Ectodermal cell (in vitro differentiated cells): ENCODE data around the gene ECHS1.

Experiments
- H3K27ac ChIP-seq: 2 replicates; pipeline ENCODE4 v1.7.0; 2013; ENCODE audit warnings: mild to moderate bottlenecking, low read depth, low read length; ENCODE audit not compliant: insufficient read depth, poor library complexity, severe bottlenecking
- H3K27me3 ChIP-seq: 2 replicates; pipeline ENCODE4 v1.7.0; 2013; ENCODE audit warnings: mild to moderate bottlenecking, low read length; ENCODE audit not compliant: insufficient read depth, control insufficient read depth, poor library complexity, severe bottlenecking
- H3K36me3 ChIP-seq: one replicate; pipeline ENCODE4 v1.7.0; 2013; ENCODE audit warnings: low read length; ENCODE audit not compliant: control insufficient read depth, insufficient read depth
- H3K4me1 ChIP-seq: one replicate; pipeline ENCODE4 v1.7.0; 2013; ENCODE audit warnings: low read length; ENCODE audit not compliant: control insufficient read depth, insufficient read depth
- H3K4me3 ChIP-seq: 2 replicates; pipeline ENCODE4 v1.7.0; 2013; ENCODE audit warnings: low read depth, low read length, control low read depth; ENCODE audit not compliant: insufficient read depth
- H3K9me3 ChIP-seq: 2 replicates; pipeline ENCODE4 v1.7.0; 2013; ENCODE audit warnings: mild to moderate bottlenecking, low read length, moderate library complexity; ENCODE audit not compliant: control insufficient read depth
- WGBS, 2 experiments: methylation state at CpG; one replicate each; pipeline ENCODE4 v1.1.7; 2013; ENCODE audit warnings: missing lambda C conversion rate in 2 of 2; 5-methylcytosine and 5-hydroxymethylcytosine counted together

ECHS1 gene

GRCh38 chr10:133399123-133399601 is 26.0 kb upstream of the ECHS1 start:
- Histone ChIP-seq H3K27me3 (no peaks in the 10 kb centered on the region), H3K27ac (no peak overlapping the region), H3K9me3 (no peaks in the 10 kb centered on the region), H3K36me3 (peaks cover 41% of the 10 kb centered on the region), H3K4me3 (no peak overlapping the region), H3K4me1 (no peaks in the 10 kb centered on the region)
- 94 to 96% methylated on average over 19 of the region's 19 CpGs for WGBS, 2 experiments

- H3K4me3 ChIP-seq: no peak overlapping the region
- peaks cover 3% of the 10 kb centered on the region for H3K4me1 ChIP-seq
- 94 to 96% methylated on average over 7 of the region's 7 CpGs for WGBS, 2 experiments
- H3K27ac ChIP-seq: no peak overlapping the region
- no peaks in the 10 kb centered on the region for H3K9me3 ChIP-seq
- peaks cover 41% of the 10 kb centered on the region for H3K36me3 ChIP-seq
- no peaks in the 10 kb centered on the region for H3K27me3 ChIP-seq
Measured at GRCh38 chr10:133397938-133398337, 24.8 kb upstream of the ECHS1 start.

GRCh38 chr10:133396035-133396624 is 23.0 kb upstream of the ECHS1 start:
- 96% methylated on average over 16 to 19 of the region's 19 CpGs for WGBS, 2 experiments
- Histone ChIP-seq H3K27ac (no peak overlapping the region), H3K4me3 (no peak overlapping the region), H3K9me3 (no peaks in the 10 kb centered on the region), H3K4me1 (peaks cover 3% of the 10 kb centered on the region), H3K36me3 (peaks cover 27% of the 10 kb centered on the region), H3K27me3 (no peaks in the 10 kb centered on the region)

- Histone ChIP-seq H3K4me1 (peaks cover 3% of the 10 kb centered on the region), H3K9me3 (no peaks in the 10 kb centered on the region), H3K36me3 (peaks cover 17% of the 10 kb centered on the region), H3K4me3 (peak overlapping the region; percentile 80), H3K27me3 (no peaks in the 10 kb centered on the region), H3K27ac (no peak overlapping the region)
- WGBS, 2 experiments: 35 to 38% methylated on average over 21 of the region's 21 CpGs
Measured at GRCh38 chr10:133394801-133395221, 21.7 kb upstream of the ECHS1 start.

- Histone ChIP-seq H3K27me3 (no peaks in the 10 kb centered on the region), H3K4me3 (peak within 1 kb of the TSS; percentile 80), H3K9me3 (no peaks in the 10 kb centered on the region), H3K4me1 (peaks cover 3% of the 10 kb centered on the region), H3K27ac (peak within 1 kb of the TSS; percentile 76), H3K36me3 (peaks cover 16% of the 10 kb centered on the region)
- 0% methylated on average over 69 of the region's 69 CpGs for WGBS, 2 experiments
Measured at GRCh38 chr10:133394064-133394663, 21.0 kb upstream of the ECHS1 start, which contains the start of gene MTG1. TSS of gene MTG1 (plus strand) at chr10:133394157. CDS start at chr10:133394221, 64 bp downstream.

GRCh38 chr10:133393401-133394063 is 20.4 kb upstream of the ECHS1 start:
- Histone ChIP-seq H3K27me3 (no peaks in the 10 kb centered on the region), H3K9me3 (no peaks in the 10 kb centered on the region), H3K36me3 (peaks cover 10% of the 10 kb centered on the region), H3K4me1 (peaks cover 3% of the 10 kb centered on the region), H3K27ac (no peak overlapping the region), H3K4me3 (peak overlapping the region; percentile 80)
- WGBS, 2 experiments: 36% methylated on average over 24 to 25 of the region's 27 CpGs

- Histone ChIP-seq H3K9me3 (no peaks in the 10 kb centered on the region), H3K4me1 (peaks cover 3% of the 10 kb centered on the region), H3K4me3 (no peak overlapping the region), H3K27me3 (no peaks in the 10 kb centered on the region), H3K36me3 (peaks cover 6% of the 10 kb centered on the region), H3K27ac (no peak overlapping the region)
- WGBS, 2 experiments: 93 to 94% methylated on average over 12 of the region's 12 CpGs
Measured at GRCh38 chr10:133391761-133392518, 18.8 kb upstream of the ECHS1 start.

- H3K27me3 ChIP-seq: no peaks in the 10 kb centered on the region
- no peak overlapping the region for H3K27ac ChIP-seq
- WGBS, 2 experiments: 94% methylated on average over 12 of the region's 12 CpGs
- no peaks in the 10 kb centered on the region for H3K9me3 ChIP-seq
- no peak overlapping the region for H3K4me3 ChIP-seq
- H3K4me1 ChIP-seq: peaks cover 3% of the 10 kb centered on the region
- H3K36me3 ChIP-seq: peaks cover 3% of the 10 kb centered on the region
Measured at GRCh38 chr10:133391249-133391635, 18.1 kb upstream of the ECHS1 start.

- H3K4me1 ChIP-seq: peaks cover 3% of the 10 kb centered on the region
- no peaks in the 10 kb centered on the region for H3K9me3 ChIP-seq
- H3K4me3 ChIP-seq: no peak overlapping the region
- WGBS, 2 experiments: 91 to 92% methylated on average over 19 of the region's 19 CpGs
- no peaks in the 10 kb centered on the region for H3K36me3 ChIP-seq
- no peaks in the 10 kb centered on the region for H3K27me3 ChIP-seq
- no peak overlapping the region for H3K27ac ChIP-seq
Measured at GRCh38 chr10:133390597-133391248, 17.6 kb upstream of the ECHS1 start.
